ENCODE results near the gene XPC. TPM values are rescaled to one million over a fixed set of nuclear protein-coding genes. Genes with fewer than 3 reads are reported as not detected.

Gene XPC
- total and polyA plus RNA-seq, 2 of the 8 experiments (the other 6 are each of a cell fraction or from before 2014, with no cell fraction given): 8.8 to 27.3 TPM

DNA sequence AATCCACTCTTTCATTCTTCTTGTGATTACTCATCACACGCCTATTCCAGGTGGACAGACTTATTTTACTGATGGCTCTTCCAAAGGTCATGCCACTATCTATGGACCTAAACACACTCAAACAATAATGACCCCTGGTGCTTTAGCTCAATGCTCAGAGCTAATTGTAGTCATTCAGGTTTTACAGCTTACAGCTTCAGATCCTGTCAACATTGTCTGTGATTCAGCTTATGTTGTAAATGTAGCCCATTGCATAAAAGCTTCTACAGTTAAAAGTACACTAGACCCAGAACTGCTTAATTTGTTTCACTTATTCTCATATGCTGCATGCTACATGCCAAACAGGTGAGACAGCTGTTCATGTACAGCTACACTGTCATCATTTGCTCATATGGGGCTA, 49.5 kb upstream of the XPC start:
- H3K23ac ChIP-seq (ENCODE audit: insufficient read length): no peak overlapping the region
- H3K4ac ChIP-seq (replicated peaks; ENCODE audit: insufficient read length, low read depth, low read length): no peak overlapping the region
- no peak overlapping the region for H2AK5ac ChIP-seq (ENCODE audit: low read depth, low read length)
- no peak for DNase-seq (ENCODE audit: low read depth in 1 of 2, low spot score in 2 of 2)
- H2BK15ac ChIP-seq (ENCODE audit: low read length): no peak overlapping the region
- no peak overlapping the region for H2BK5ac ChIP-seq (ENCODE audit: low read depth, low read length)
- CTCF ChIA-PET (ENCODE audit: partially characterized antibody): interaction anchor here (1.2 to 3.0 kb wide), 2 partner anchors 15 to 24 kb away, joined by 4 to 13 read pairs; no protein-coding TSS in a partner anchor
- H3K23me2 ChIP-seq (ENCODE audit: low read depth, low read length): no peaks in the 10 kb centered on the region
- H2AFZ ChIP-seq (ENCODE audit: low read length): no peak overlapping the region
- no peaks in the 10 kb centered on the region for H3K27me3 ChIP-seq (replicated peaks in 1 of 4; ENCODE audit: control insufficient read depth in 3 of 4, extremely low read depth in 1 of 4, insufficient read depth in 3 of 4, low read length in 3 of 4)
- H3K27ac ChIP-seq (ENCODE audit: low read depth, low read length): no peak overlapping the region
- peaks cover 0 to 5% (median 0%) of the 10 kb centered on the region in 4 experiments; a peak in 1 of 7 replicates for H3K4me1 ChIP-seq (replicated peaks in 1 of 4; ENCODE audit: control insufficient read depth in 3 of 4, insufficient read depth in 4 of 4, low read length in 3 of 4)
- no peaks in the 10 kb centered on the region for H3K79me2 ChIP-seq (ENCODE audit: control insufficient read depth in 1 of 2, insufficient read depth in 2 of 2, low read length in 2 of 2)
- no peak overlapping the region for H3K56ac ChIP-seq (replicated peaks; ENCODE audit: insufficient read length, low read depth, low read length)
- H2BK20ac ChIP-seq (ENCODE audit: low read length): no peak overlapping the region
- no peak overlapping the region for H2BK120ac ChIP-seq (replicated peaks; ENCODE audit: low read depth, low read length)
- H3K9me3 ChIP-seq (ENCODE audit: insufficient read depth in 2 of 2, low read depth in 1 of 2, low read length in 1 of 2): no peaks in the 10 kb centered on the region
- H3K9ac ChIP-seq (replicated peaks in 1 of 4; ENCODE audit: extremely low read depth in 1 of 4, low read depth in 3 of 4, low read length in 3 of 4): no peak overlapping the region
- no peaks in the 10 kb centered on the region for H4K20me1 ChIP-seq (replicated peaks in 1 of 2; ENCODE audit: control insufficient read depth in 1 of 2, insufficient read depth in 2 of 2, low read length in 2 of 2)
- no peak for FAIRE-seq
- H3K36me3 ChIP-seq (ENCODE audit: control insufficient read depth in 2 of 4, insufficient read depth in 4 of 4, low read length in 3 of 4): no peaks in the 10 kb centered on the region
- H3K4me2 ChIP-seq (ENCODE audit: insufficient read depth in 1 of 2, low read depth in 2 of 2, low read length in 2 of 2): 0 out of 4 replicates have a peak overlapping the region, but pooled peaks of 1 of the 2 experiments have one; percentile 1
- H3K18ac ChIP-seq (ENCODE audit: extremely low read depth, low read length): no peak overlapping the region
- no peak for TF ChIP-seq POLR2AphosphoS5 (IDR thresholded peaks at IDR 0.05; ENCODE audit: low read depth, low read length)
- TF ChIP-seq CBX8 (IDR thresholded peaks at IDR 0.05; ENCODE audit: borderline replicate concordance, low read depth, low read length): no peak
- no peak for TF ChIP-seq CHD1 (IDR thresholded peaks at IDR 0.05; ENCODE audit: low read depth, low read length)
- no peak for TF ChIP-seq CEBPB (IDR thresholded peaks at IDR 0.05; ENCODE audit: low read depth, low read length)
- no peak for TF ChIP-seq RFX5 (IDR thresholded peaks at IDR 0.05; ENCODE audit: borderline replicate concordance, low read depth, low read length)
- TF ChIP-seq GABPA (IDR thresholded peaks at IDR 0.05; ENCODE audit: borderline replicate concordance, insufficient read depth, low read length): no peak
- no peak for TF ChIP-seq MAFK (IDR thresholded peaks at IDR 0.05; ENCODE audit: low read depth, low read length)
- TF ChIP-seq CREB1 (IDR thresholded peaks at IDR 0.05): no peak
- TF ChIP-seq RXRA (IDR thresholded peaks at IDR 0.05; ENCODE audit: insufficient read depth, low read depth, low read length): no peak
- no peak for TF ChIP-seq SIX5 (IDR thresholded peaks at IDR 0.05; ENCODE audit: low read depth, low read length)
- H3K79me1 ChIP-seq (ENCODE audit: low read depth, low read length): no peaks in the 10 kb centered on the region
- H3K14ac ChIP-seq (ENCODE audit: insufficient read length): no peak overlapping the region
- 83% methylated on average over 1 of the region's 1 CpG; no CpG with 5 or more reads in 1 of the 2 experiments for WGBS, 2 experiments (ENCODE audit: extremely low coverage in 1 of 2, insufficient coverage in 1 of 2, insufficient read length in 1 of 2, insufficient replicate concordance in 2 of 2, low coverage in 1 of 2, low lambda C conversion rate in 2 of 2, missing lambda C conversion rate in 1 of 2)
- H2BK12ac ChIP-seq (ENCODE audit: low read depth, low read length): no peak overlapping the region
- no peak overlapping the region for H4K91ac ChIP-seq (replicated peaks; ENCODE audit: insufficient read length, low read length)
- H4K8ac ChIP-seq (ENCODE audit: extremely low read depth, insufficient read depth, low read length): no peak overlapping the region
- H3K4me3 ChIP-seq (ENCODE audit: extremely low read depth in 1 of 4, insufficient read depth in 2 of 4, low read depth in 3 of 4, low read length in 4 of 4): no peak overlapping the region
- POLR2A ChIA-PET (ENCODE audit: partially characterized antibody): no interaction called here
- no peak overlapping the region for H4K5ac ChIP-seq (ENCODE audit: insufficient read length, low read depth, low read length)

Measured in H1 (cell line).